ENCODE measurements around the gene NFAM1.

Gene NFAM1

DNA sequence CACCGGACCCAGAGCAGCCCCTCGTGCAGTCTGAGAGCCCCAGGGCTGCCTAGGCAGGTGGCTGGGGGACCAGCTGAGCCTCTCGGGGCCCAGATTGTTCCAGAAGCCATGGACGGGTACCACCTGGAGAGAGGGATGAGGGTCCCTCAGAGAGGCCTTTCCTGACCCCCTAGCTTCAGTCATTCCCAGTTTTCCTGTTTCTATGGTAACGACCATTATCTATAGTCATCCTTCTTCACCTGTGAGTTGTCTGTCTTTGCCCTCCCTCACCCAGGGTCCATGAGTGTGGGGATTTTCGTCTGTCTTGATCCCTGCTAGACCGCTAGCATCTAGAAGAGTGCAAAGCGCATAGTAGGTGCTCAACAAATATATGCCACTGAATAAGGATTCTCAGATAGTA is 85.5 kb downstream of the NFAM1 start (continued):
- TF ChIP-seq, protein P1, sequence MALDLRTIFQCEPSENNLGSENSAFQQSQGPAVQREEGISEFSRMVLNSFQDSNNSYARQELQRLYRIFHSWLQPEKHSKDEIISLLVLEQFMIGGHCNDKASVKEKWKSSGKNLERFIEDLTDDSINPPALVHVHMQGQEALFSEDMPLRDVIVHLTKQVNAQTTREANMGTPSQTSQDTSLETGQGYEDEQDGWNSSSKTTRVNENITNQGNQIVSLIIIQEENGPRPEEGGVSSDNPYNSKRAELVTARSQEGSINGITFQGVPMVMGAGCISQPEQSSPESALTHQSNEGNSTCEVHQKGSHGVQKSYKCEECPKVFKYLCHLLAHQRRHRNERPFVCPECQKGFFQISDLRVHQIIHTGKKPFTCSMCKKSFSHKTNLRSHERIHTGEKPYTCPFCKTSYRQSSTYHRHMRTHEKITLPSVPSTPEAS (tag by site-specific recombination; IDR thresholded peaks at IDR 0.05): no peak

DNA sequence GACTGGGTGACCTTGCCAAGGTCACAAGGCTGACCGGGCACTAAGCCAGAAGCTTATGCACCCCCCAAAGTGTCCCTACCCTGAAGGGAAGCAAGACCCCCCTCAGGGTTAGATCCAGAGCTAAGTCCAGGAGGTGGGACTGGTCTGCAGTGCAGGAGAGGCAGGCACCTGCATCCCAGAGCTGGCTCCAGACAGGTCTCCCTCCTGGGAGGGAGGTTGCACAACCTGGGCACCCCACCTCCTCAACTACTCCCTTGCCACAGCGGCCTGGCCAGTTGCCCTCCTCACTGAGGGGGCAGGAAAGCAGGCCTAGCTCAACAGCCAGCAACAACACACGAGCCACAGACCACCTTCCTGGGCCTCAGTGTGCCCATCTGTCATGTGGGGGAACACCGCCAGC is 86.7 kb downstream of the NFAM1 start:
- peaks cover 7% of the 10 kb centered on the region for H3K4me1 ChIP-seq (ENCODE audit: control insufficient read depth, insufficient read depth, low read length)
- POLR2A ChIA-PET: interaction anchor here (0.9 to 1.3 kb wide), 2 partner anchors 23 to 56 kb away, joined by 3 to 6 read pairs; no protein-coding TSS in a partner anchor
- H3K27ac ChIP-seq (ENCODE audit: extremely low read depth, low read depth, low read length): no peak overlapping the region
- CTCF ChIA-PET: interaction anchor here (0.8 kb wide), 1 partner anchor 16 kb away, joined by 3 read pairs; no protein-coding TSS in a partner anchor
- TF ChIP-seq, protein P2, sequence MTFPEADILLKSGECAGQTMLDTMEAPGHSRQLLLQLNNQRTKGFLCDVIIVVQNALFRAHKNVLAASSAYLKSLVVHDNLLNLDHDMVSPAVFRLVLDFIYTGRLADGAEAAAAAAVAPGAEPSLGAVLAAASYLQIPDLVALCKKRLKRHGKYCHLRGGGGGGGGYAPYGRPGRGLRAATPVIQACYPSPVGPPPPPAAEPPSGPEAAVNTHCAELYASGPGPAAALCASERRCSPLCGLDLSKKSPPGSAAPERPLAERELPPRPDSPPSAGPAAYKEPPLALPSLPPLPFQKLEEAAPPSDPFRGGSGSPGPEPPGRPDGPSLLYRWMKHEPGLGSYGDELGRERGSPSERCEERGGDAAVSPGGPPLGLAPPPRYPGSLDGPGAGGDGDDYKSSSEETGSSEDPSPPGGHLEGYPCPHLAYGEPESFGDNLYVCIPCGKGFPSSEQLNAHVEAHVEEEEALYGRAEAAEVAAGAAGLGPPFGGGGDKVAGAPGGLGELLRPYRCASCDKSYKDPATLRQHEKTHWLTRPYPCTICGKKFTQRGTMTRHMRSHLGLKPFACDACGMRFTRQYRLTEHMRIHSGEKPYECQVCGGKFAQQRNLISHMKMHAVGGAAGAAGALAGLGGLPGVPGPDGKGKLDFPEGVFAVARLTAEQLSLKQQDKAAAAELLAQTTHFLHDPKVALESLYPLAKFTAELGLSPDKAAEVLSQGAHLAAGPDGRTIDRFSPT (tag by site-specific recombination; IDR thresholded peaks at IDR 0.05): peak; percentile 19; the same call in 1 of the 2 replicates
- TF ChIP-seq ZNF654 (tag by site-specific recombination; IDR thresholded peaks at IDR 0.05; ENCODE audit: low read depth): no peak
- no peak for TF ChIP-seq ZSCAN30 (tag by site-specific recombination; IDR thresholded peaks at IDR 0.05)
- TF ChIP-seq ZNF623 (tag by site-specific recombination; IDR thresholded peaks at IDR 0.05): no peak
- TF ChIP-seq ZNF571 (tag by site-specific recombination; IDR thresholded peaks at IDR 0.05): no peak
- TF ChIP-seq, protein P3, sequence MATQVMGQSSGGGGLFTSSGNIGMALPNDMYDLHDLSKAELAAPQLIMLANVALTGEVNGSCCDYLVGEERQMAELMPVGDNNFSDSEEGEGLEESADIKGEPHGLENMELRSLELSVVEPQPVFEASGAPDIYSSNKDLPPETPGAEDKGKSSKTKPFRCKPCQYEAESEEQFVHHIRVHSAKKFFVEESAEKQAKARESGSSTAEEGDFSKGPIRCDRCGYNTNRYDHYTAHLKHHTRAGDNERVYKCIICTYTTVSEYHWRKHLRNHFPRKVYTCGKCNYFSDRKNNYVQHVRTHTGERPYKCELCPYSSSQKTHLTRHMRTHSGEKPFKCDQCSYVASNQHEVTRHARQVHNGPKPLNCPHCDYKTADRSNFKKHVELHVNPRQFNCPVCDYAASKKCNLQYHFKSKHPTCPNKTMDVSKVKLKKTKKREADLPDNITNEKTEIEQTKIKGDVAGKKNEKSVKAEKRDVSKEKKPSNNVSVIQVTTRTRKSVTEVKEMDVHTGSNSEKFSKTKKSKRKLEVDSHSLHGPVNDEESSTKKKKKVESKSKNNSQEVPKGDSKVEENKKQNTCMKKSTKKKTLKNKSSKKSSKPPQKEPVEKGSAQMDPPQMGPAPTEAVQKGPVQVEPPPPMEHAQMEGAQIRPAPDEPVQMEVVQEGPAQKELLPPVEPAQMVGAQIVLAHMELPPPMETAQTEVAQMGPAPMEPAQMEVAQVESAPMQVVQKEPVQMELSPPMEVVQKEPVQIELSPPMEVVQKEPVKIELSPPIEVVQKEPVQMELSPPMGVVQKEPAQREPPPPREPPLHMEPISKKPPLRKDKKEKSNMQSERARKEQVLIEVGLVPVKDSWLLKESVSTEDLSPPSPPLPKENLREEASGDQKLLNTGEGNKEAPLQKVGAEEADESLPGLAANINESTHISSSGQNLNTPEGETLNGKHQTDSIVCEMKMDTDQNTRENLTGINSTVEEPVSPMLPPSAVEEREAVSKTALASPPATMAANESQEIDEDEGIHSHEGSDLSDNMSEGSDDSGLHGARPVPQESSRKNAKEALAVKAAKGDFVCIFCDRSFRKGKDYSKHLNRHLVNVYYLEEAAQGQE (tag by site-specific recombination; IDR thresholded peaks at IDR 0.05): no peak
- no peak for TF ChIP-seq ZNF302 (tag by site-specific recombination; IDR thresholded peaks at IDR 0.05; ENCODE audit: low read depth)
- no peak for TF ChIP-seq ZNF239 (tag by site-specific recombination; IDR thresholded peaks at IDR 0.05)
- TF ChIP-seq ZNF221 (tag by site-specific recombination; IDR thresholded peaks at IDR 0.05; ENCODE audit: borderline replicate concordance): no peak
- no peak for TF ChIP-seq ZNF626 (tag by site-specific recombination; IDR thresholded peaks at IDR 0.05)
- no peak for TF ChIP-seq SCRT1 (tag by site-specific recombination; IDR thresholded peaks at IDR 0.05; ENCODE audit: borderline replicate concordance)
- TF ChIP-seq TCF7L2 (IDR thresholded peaks at IDR 0.05; ENCODE audit: borderline replicate concordance, low read depth, low read length): no peak
- TF ChIP-seq ZNF140 (tag by site-specific recombination; IDR thresholded peaks at IDR 0.05): no peak
- peak; percentile 27; the same call in 1 of the 2 replicates for TF ChIP-seq GLIS2 (tag by site-specific recombination; IDR thresholded peaks at IDR 0.05)
- TF ChIP-seq GLIS1 (tag by site-specific recombination; IDR thresholded peaks at IDR 0.05): peak; percentile 75
- no peak for TF ChIP-seq ZNF202 (tag by site-specific recombination; IDR thresholded peaks at IDR 0.05; ENCODE audit: borderline replicate concordance)
- TF ChIP-seq ZNF664 (tag by site-specific recombination; IDR thresholded peaks at IDR 0.05): no peak
- H3K9me3 ChIP-seq (ENCODE audit: control insufficient read depth, insufficient read depth, low read depth, low read length): no peaks in the 10 kb centered on the region
- H3K36me3 ChIP-seq (ENCODE audit: control insufficient read depth in 2 of 2, insufficient read depth in 1 of 2, low read length in 2 of 2): no peaks in the 10 kb centered on the region
- no peak overlapping the region for H3K4me3 ChIP-seq (ENCODE audit: low read depth, low read length)

Data from HEK293 (cell line).